ENCODE results near the gene QRICH1.

- TF ChIP-seq CTCF (IDR thresholded peaks at IDR 0.05) (no peak), POLR2A (IDR thresholded peaks at IDR 0.05) (no peak)
Measured at GRCh38 chr3:48997102-48997635, 96.7 kb downstream of the QRICH1 start.

All from breast epithelium (tissue), 3 donors.